Pancreas (tissue), 10 donors: ENCODE results near the gene SCNM1. TPM values are rescaled to one million over a fixed set of nuclear protein-coding genes. Genes with fewer than 3 reads are reported as not detected.
"Not testable (repeated sequence)": the region's sequence is repeated elsewhere in the genome, so short reads cannot be mapped to it uniquely, and the experiment has no call there.

ENCODE experiments used
- ATAC-seq, 4 donors: fragments of 200-7000 bp; cut with Tn5 transposase; one replicate each; pipeline versions ENCODE4 v1.8.0 to v1.9.1; 2020; ENCODE audit warnings: mild to moderate bottlenecking in 4 of 4, moderate library complexity in 4 of 4
- DNase-seq, 6 donors: peaks; one replicate each; pipeline ENCODE4 v3.0.0-alpha.2; 2020
- FAIRE-seq: peaks from 2 replicates; lab custom pipeline; 2012; peaks lifted over from hg19 to GRCh38; lab: Jason Lieb, UNC
- H3K27ac ChIP-seq, 4 donors: fragments of 200-600 bp; sonication (generic); 1 replicate in 3 of 4; 2 replicates in 1 of 4; pipeline versions ENCODE4 v1.5.0 to v1.8.0; 2020
- H3K27me3 ChIP-seq, 4 donors: fragments of 200-600 bp; one replicate each; pipeline ENCODE4 v1.8.0; 2021
- H3K36me3 ChIP-seq, 3 donors: fragments of 200-600 bp; sonication (generic) in 1 of 3; one replicate each; pipeline versions ENCODE4 v1.5.0 to v1.8.0; 2020 to 2021
- H3K4me1 ChIP-seq, 3 donors: fragments of 200-600 bp; one replicate each; pipeline ENCODE4 v1.8.0; 2021
- H3K4me3 ChIP-seq, 4 donors: fragments of 200-600 bp; sonication (generic) in 2 of 4; one replicate each; pipeline versions ENCODE4 v1.5.0 to v1.8.0; 2020 to 2021
- H3K9me3 ChIP-seq, 4 donors: fragments of 200-600 bp; one replicate each; pipeline ENCODE4 v1.8.0; 2021
- CTCF ChIP-seq, 4 donors: fragments of 200-600 bp; sonication (generic) in 3 of 4; IDR thresholded peaks; one replicate each; pipeline versions ENCODE4 v1.5.0 to v1.8.0; 2021; ENCODE audit warnings: antibody characterized with exemption in 4 of 4
- WGBS, 2 donors: extraction: QIAGEN DNeasy Blood & Tissue Kit; methylation state at CpG; one replicate each; pipeline ENCODE4 v1.1.7; 2013; 5-methylcytosine and 5-hydroxymethylcytosine counted together
- intact Hi-C, 3 donors: fragments of 100-400 bp; cut with DNase I; formaldehyde crosslinking; loops; one replicate each; pipeline versions ENCODE4 v1.11.1 to v1.14.2; 2022
- polyA plus RNA-seq, 2 donors: library from polyadenylated mRNA; stranded (reverse); fragments of 200-250 nt; gene quantifications; one replicate each; pipeline ENCODE4 v1.2.3, GENCODE V29; 2013
- total RNA-seq, 6 donors: library from RNA; stranded (reverse); fragmentation: NEBNext Ultra II Directional in 4 of 6; extraction: Animal tissue kit (Norgen Biotek cat#: 25700) in 4 of 6; gene quantifications; one replicate each; pipeline versions ENCODE4 v1.2.1 to v1.2.4, GENCODE V29; 2021 to 2023
- donor health status: healthy with polysubstance abuse.
- donor health status: DM: no; HTN: no; CAD: no; lungs with moderate emphysema.
- donor health status: DM: no; HTN: no; CAD: no.
- donor health status: control.
- donor health status: control.
- donor health status: Bipolar disorder and iron deficiency.
- donor health status: DM: yes; HTN: yes; CAD: no.
- donor health status: DM: no; HTN: no; CAD: no.
- donor health status: DM: no; HTN: no; CAD: no.
- donor health status: DM: yes; HTN: yes; CAD: no.

The SCNM1 gene
- total and polyA plus RNA-seq, 8 donors = 7.7 to 33.7 (median 11.2) TPM

GRCh38 chr1:151189637-151190445 lies 23.9 kb downstream of the SCNM1 start, which contains the start of gene VPS72:
Gene VPS72 (minus strand): TSS chr1:151190197. CDS start chr1:151190121, 76 bp downstream.
- no peaks in the 10 kb centered on the region for H3K9me3 ChIP-seq
- no peaks in the 10 kb centered on the region for H3K27me3 ChIP-seq
- FAIRE-seq (no peak), DNase-seq (peak; percentile 77 to 91 (median 82)), ATAC-seq (peak; percentile 98 to 99 (median 98))
- H3K4me1 ChIP-seq = peaks cover 0 to 13% (median 11%) of the 10 kb centered on the region in 3 donors
- WGBS, 2 donors = 0 to 1% methylated on average over 42 of the region's 42 CpGs
- no peak for TF ChIP-seq CTCF (IDR thresholded peaks at IDR 0.05)
- H3K4me3 ChIP-seq = peak within 1 kb of the TSS; percentile 49 to 89 (median 78)
- H3K27ac ChIP-seq = peak within 1 kb of the TSS in 3 of 4 donors; percentile 16 to 70 (median 59)
- intact Hi-C loops = no loop called here
- peaks cover 5 to 8% (median 7%) of the 10 kb centered on the region in 3 donors for H3K36me3 ChIP-seq

GRCh38 chr1:151192047-151192446 lies 26.1 kb downstream of the SCNM1 start:
- FAIRE-seq (no peak), DNase-seq (no peak), ATAC-seq (no peak)
- Histone ChIP-seq H3K4me3 (no peak overlapping the region), H3K27me3 (no peaks in the 10 kb centered on the region), H3K9me3 (no peaks in the 10 kb centered on the region), H3K27ac (no peak overlapping the region), H3K36me3 (no peaks in the 10 kb centered on the region), H3K4me1 (peaks cover 0 to 13% (median 11%) of the 10 kb centered on the region in 3 donors)
- intact Hi-C loops = no loop called here
- TF ChIP-seq CTCF (IDR thresholded peaks at IDR 0.05) = no peak
- WGBS, 2 donors = 62 to 68% methylated on average over 7 of the region's 7 CpGs

DNA sequence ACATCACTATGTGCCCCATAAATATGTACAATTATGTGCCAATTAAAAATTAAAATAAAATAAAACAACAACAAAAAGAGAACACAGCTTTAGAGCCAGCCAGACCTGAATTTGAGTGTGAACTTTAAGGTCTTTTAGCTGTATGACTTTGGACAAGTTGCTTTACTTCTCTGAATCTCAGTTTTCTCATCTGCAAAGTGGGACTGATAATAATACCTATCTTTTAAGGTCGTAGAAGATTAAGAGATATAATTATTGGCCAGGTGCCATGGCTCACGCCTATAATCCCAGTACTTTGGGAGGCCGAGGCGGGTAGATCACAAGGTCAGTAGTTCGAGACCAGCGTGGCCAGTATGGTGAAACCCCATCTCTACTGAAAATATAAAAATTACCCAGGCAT lies 27.4 kb downstream of the SCNM1 start:
- intact Hi-C loops = no loop called here
- no peak overlapping the region for H3K4me3 ChIP-seq
- no peak for ATAC-seq
- no peaks in the 10 kb centered on the region for H3K27me3 ChIP-seq
- TF ChIP-seq CTCF (IDR thresholded peaks at IDR 0.05) = no peak
- H3K36me3 ChIP-seq = no peaks in the 10 kb centered on the region
- no peak overlapping the region for H3K27ac ChIP-seq
- WGBS, 2 donors = 42% methylated on average over 6 of the region's 6 CpGs
- no peaks in the 10 kb centered on the region for H3K9me3 ChIP-seq
- DNase-seq = no peak
- peaks cover 0 to 13% (median 11%) of the 10 kb centered on the region in 3 donors for H3K4me1 ChIP-seq
- no peak for FAIRE-seq

DNA sequence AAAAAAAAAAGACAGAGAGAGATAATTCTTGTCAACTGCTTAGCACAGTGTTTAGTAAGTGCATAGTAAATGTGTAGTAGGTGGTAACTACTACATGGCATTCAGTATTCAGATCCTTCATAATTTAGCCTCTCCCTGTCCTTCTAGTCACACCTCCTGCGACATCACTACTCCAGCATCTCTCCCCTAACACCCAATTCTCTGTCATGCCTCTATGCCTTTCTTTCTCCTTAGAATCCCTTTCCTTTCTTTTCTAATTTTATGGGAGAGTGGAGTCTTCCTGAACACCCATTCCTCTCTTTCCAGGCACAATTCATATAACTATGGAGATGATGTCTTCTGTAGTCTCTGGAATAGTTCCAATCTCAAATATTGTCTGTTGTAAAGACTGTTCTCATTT lies 27.9 kb downstream of the SCNM1 start:
- ATAC-seq (no peak), DNase-seq (no peak), FAIRE-seq (no peak)
- Histone ChIP-seq H3K27me3 (no peaks in the 10 kb centered on the region), H3K9me3 (no peaks in the 10 kb centered on the region), H3K4me1 (peaks cover 0 to 8% (median 5%) of the 10 kb centered on the region in 3 donors), H3K4me3 (no peak overlapping the region), H3K36me3 (no peaks in the 10 kb centered on the region), H3K27ac (no peak overlapping the region)
- WGBS, 2 donors = 79 to 100% methylated on average over 1 of the region's 1 CpG
- TF ChIP-seq CTCF (IDR thresholded peaks at IDR 0.05) = no peak
- intact Hi-C loops = no loop called here

DNA sequence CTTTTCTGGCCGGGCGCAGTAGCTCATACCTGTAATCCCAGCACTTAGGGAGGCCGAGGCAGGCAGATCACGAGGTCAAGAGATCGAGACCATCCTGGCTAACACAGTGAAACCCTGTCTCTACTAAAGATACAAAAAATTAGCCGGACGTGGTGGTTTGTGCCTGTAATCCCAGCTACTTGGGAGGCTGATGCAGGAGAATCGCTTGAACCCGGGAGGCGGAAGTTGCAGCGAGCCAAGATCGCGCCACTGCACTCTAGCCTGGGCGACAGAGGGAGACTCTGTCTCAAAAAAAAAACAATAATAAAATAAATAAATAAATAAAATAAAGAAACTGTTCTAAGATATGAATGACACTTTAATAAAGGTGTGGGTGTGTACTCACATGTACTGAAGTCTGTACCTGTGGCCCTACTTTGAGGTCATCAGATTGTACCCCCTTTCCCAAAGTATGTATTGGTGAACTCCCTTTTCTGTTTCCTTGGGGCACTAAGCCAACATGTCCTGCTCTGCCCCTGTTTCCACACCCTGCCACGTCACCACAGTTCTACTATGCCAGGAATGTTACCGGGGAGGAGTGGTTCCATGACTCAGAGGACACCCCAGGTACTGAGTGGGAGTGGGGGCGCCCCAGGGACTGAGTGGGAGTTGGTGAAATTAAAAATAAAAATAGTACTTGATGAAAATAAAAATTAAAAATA lies 29.1 kb downstream of the SCNM1 start:
- WGBS, 2 donors = 64 to 76% methylated on average over 17 of the region's 17 CpGs
- intact Hi-C loops = loop anchor here in 2 of 3 donors (5.0 kb wide), 1 partner anchor 57 kb away; the partner anchor contains the start of gene PSMD4 (in 2 of the 2)
- not testable (repeated sequence) for ATAC-seq, H3K36me3 ChIP-seq, FAIRE-seq, H3K4me3 ChIP-seq, H3K4me1 ChIP-seq, H3K9me3 ChIP-seq, H3K27me3 ChIP-seq, H3K27ac ChIP-seq
- peak in 5 of 6 donors; percentile 9 to 58 (median 52) for DNase-seq
